Islet of Langerhans (tissue), 1 donor: ENCODE measurements around the gene NOMO2.
"Not testable (repeated sequence)": the region's sequence is repeated elsewhere in the genome, so short reads cannot be mapped to it uniquely, and the experiment has no call there.

ENCODE experiments used
- FAIRE-seq: peaks from one replicate; lab custom pipeline; 2011; peaks lifted over from hg19 to GRCh38; lab: Jason Lieb, UNC

NOMO2 gene

GRCh38 chr16:18575298-18575917, 13.5 kb upstream of the NOMO2 start:
- not testable (repeated sequence) for FAIRE-seq

- FAIRE-seq, result not testable (repeated sequence)
Measured at GRCh38 chr16:18573887-18574286, 12.0 kb upstream of the NOMO2 start.

- not testable (repeated sequence) for FAIRE-seq
Measured at GRCh38 chr16:18572973-18573372, 11.1 kb upstream of the NOMO2 start.

- not testable (repeated sequence) for FAIRE-seq
Measured at GRCh38 chr16:18571307-18571850, 9.5 kb upstream of the NOMO2 start.

GRCh38 chr16:18570529-18571306, 8.8 kb upstream of the NOMO2 start:
- not testable (repeated sequence) for FAIRE-seq

- not testable (repeated sequence) for FAIRE-seq
Measured at GRCh38 chr16:18560416-18561220, 1.3 kb downstream of the NOMO2 start.

- not testable (repeated sequence) for FAIRE-seq
Measured at GRCh38 chr16:18553671-18554070, 8.2 kb downstream of the NOMO2 start.

GRCh38 chr16:18547382-18547781, 14.5 kb downstream of the NOMO2 start:
- FAIRE-seq, result not testable (repeated sequence)

- FAIRE-seq, result not testable (repeated sequence)
Measured at GRCh38 chr16:18546853-18547252, 15.0 kb downstream of the NOMO2 start.

- FAIRE-seq, result not testable (repeated sequence)
Measured at GRCh38 chr16:18544232-18545081, 17.4 kb downstream of the NOMO2 start.

- not testable (repeated sequence) for FAIRE-seq
Measured at GRCh38 chr16:18541912-18542311, 20.0 kb downstream of the NOMO2 start.

GRCh38 chr16:18537004-18537403, 24.9 kb downstream of the NOMO2 start:
- FAIRE-seq, result not testable (repeated sequence)

- FAIRE-seq, result not testable (repeated sequence)
Measured at GRCh38 chr16:18535519-18536168, 26.3 kb downstream of the NOMO2 start.

GRCh38 chr16:18534308-18534707, 27.6 kb downstream of the NOMO2 start:
- not testable (repeated sequence) for FAIRE-seq

GRCh38 chr16:18531323-18531722, 30.6 kb downstream of the NOMO2 start:
- FAIRE-seq, result not testable (repeated sequence)

- FAIRE-seq, result not testable (repeated sequence)
Measured at GRCh38 chr16:18530329-18530728, 31.6 kb downstream of the NOMO2 start.

- not testable (repeated sequence) for FAIRE-seq
Measured at GRCh38 chr16:18526547-18526946, 35.4 kb downstream of the NOMO2 start.

- not testable (repeated sequence) for FAIRE-seq
Measured at GRCh38 chr16:18525882-18526482, 35.9 kb downstream of the NOMO2 start.

- not testable (repeated sequence) for FAIRE-seq
Measured at GRCh38 chr16:18522637-18523036, 39.3 kb downstream of the NOMO2 start.

- FAIRE-seq, result not testable (repeated sequence)
Measured at GRCh38 chr16:18521445-18522181, 40.3 kb downstream of the NOMO2 start.
